HG02870 (cell line): Measurements from ENCODE around the gene P2RY14.
A peak's percentile ranks its signal among the peaks of the same experiment; 100 is the strongest.

Experiments
- ATAC-seq: cut with Tn5 transposase; IDR thresholded peaks from one replicate; pipeline ENCODE4 v1.9.1; 2021; ENCODE audit warnings: mild to moderate bottlenecking, moderate library complexity; ENCODE audit not compliant: unreplicated experiment

Gene P2RY14

GRCh38 chr3:151191095-151191494, 87.2 kb downstream of the P2RY14 start:
- no peak for ATAC-seq

GRCh38 chr3:151183265-151183671, 95.1 kb downstream of the P2RY14 start:
- no peak for ATAC-seq

GRCh38 chr3:151182349-151183079, 95.8 kb downstream of the P2RY14 start:
- no peak for ATAC-seq

GRCh38 chr3:151178208-151178845, 100.0 kb downstream of the P2RY14 start:
- ATAC-seq = no peak

- no peak for ATAC-seq
Measured at GRCh38 chr3:151175952-151176351, 102.4 kb downstream of the P2RY14 start.

- no peak for ATAC-seq
Measured at GRCh38 chr3:151174351-151174750, 104.0 kb downstream of the P2RY14 start.

- peak; percentile 45 for ATAC-seq
Measured at GRCh38 chr3:151171145-151171757, 107.1 kb downstream of the P2RY14 start.

- peak; percentile 30 for ATAC-seq
Measured at GRCh38 chr3:151169948-151170679, 108.2 kb downstream of the P2RY14 start.

GRCh38 chr3:151169262-151169947, 108.9 kb downstream of the P2RY14 start:
- ATAC-seq = peak; percentile 37

- ATAC-seq = peak; percentile 46
Measured at GRCh38 chr3:151168269-151169094, 109.9 kb downstream of the P2RY14 start.

GRCh38 chr3:151166161-151166560, 112.2 kb downstream of the P2RY14 start:
- ATAC-seq = no peak

- no peak for ATAC-seq
Measured at GRCh38 chr3:151165226-151165625, 113.1 kb downstream of the P2RY14 start.
